SK-N-DZ (cell line): ENCODE results near the gene UBR7.
"Not testable (repeated sequence)": the region's sequence is repeated elsewhere in the genome, so short reads cannot be mapped to it uniquely, and the experiment has no call there.

Source experiments
- DNase-seq: peaks from one replicate; pipeline ENCODE4 v3.0.0-alpha.2; 2015; ENCODE audit warnings: low spot score

The UBR7 gene

DNA sequence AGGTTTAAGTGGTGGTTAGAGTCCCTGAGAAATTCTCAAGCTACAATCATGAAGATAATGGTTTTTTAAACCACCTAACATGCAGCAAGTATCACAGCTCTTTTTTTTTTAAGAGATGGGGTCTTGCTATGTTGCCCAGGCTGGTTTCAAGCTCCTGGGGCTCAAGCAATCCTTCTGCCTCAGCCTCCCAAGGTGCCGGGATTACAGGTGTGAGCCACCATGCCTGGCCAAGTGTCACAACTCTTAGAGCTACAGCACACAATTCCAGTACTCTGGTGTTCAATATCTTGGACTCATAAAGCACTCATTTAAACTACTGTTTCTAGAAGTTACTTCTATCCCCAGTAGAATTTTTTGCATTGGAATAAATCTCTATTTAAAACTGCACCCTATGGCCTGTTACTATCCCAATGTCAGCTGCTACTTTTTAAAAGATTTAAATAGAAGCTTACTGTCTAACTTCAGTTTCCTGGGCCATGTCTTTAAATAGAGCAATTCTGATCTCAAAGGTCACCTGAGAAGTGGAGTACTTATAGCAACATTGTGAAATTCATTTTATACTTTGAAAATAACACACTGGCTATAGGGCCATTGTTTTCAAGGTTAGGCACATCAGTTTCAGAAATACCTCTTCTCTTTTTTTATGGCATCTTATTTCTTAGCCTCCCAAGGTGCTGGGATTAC, 11.6 kb upstream of the UBR7 start:
- DNase-seq = no peak

DNA sequence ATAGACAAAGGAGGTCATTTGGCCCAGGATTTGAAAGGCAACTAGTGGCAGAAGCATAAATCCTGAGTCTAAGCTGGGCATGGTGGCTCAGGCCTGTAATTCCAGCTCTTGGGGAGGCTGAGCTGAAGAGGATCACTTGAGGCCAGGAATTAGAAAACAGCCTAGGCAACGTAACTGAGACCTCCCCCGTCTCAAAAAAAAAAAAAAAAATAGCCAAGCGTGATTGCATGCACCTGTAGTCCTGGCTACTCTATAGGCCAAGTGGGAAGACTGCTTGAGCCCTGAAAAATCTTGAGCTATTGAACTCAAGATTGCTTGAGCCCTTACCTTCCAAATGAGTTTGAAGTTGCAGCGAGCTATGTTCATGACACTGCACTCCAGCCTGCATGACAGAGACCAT, 8.0 kb upstream of the UBR7 start:
- no peak for DNase-seq

DNA sequence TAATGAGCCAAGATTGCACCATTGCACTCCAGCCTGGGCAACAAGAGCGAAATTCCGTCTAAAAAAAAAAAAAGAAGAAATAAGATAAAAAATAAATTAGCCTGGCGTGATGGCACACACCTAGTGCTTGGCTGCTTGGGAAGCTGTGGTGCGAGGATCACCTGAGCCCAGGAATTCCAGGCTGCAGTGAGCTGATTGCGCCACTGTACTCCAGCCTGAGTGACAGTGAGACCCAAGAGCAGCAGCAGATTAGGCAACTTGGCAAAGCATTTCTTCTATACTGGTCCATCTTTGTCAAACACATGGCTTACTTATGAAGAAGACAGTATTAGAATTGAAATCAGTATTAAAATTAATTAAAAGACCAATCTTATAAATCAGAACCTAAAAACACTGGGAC, 6.5 kb upstream of the UBR7 start:
- DNase-seq = no peak

DNA sequence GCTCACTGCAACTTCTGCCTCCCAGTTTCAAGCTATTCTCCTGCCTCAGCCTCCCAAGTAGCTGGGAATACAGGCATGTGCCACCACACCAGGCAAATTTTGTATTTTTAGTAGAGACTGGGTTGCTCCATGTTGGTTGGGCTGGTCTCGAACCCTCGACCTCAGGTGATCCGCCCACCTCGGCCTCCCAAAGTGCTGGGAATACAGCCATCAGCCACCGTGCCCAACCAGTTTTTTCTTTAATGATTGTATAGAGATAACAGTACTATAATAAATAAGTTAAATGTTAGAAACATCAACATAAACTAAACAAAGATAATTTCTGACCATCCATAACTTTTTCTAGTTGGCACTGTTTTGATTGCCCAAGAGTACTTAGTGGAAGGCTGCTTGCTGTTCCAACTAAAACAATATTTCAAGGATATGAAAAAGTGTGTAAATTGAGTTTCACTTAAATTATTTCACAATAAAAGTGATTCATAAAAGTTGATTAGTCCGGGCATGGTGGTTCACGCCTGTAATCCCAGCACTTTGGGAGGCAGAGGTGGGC, 5.8 kb upstream of the UBR7 start:
- no peak for DNase-seq

DNA sequence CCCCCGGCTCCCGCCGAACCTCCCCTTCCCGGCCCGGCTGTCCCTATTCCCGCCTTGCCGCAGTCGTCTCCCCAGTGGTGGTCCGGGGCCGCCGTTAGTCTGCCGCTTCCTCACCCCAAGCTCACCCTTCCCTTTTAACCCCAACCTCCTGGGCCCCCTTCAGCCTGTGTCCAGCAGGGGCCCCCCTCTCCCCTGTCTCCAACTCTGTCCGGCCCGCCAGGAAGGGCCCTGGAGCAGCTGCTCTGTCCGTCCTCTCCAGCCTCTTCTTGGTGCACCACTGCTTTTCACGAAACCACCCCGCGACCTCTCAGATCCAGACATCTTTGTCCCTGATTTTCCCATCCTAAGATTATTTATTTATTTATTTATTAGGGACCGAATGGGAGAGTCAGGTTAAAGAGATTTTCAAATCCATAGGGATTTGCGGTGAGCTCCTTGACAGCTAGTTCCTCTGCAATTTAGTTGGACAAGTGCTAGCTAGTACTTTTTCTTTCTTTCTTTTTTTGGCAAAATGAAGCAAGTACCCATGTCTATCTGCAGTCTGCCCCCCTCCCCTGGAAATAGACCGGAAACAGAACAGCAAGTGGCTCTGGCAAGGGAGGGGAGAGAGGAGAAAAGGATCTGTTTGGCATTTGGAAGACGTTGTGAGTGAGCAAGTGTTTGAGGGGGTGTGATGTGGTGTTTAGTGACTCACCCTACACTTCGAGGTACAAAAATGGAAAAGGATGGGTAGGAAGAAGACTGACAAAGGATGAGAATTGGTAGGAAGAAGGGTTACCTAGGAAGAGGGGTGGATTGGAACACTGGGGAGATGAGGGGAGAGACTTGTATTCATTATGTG, 632 bp downstream of the UBR7 start:
- DNase-seq = peak; percentile 47

DNA sequence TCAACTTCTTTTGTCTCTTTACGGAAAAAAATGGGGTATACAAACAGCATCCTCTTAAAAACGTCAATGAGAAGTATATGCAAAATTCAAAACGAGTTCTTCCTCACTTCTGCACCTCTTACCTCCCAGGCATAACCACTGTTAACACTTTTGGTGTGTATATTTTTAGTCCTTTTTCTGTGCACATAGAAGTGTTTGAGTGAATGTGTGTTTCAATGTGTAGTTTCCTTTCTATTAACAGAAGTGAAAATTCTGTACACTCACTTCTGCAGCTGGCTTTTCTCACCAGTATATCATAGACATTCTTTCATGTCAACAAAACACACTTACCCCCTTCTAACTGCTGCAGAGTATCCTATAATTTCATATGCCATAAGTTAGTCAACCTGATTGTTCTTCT, 5.4 kb downstream of the UBR7 start:
- DNase-seq = no peak

DNA sequence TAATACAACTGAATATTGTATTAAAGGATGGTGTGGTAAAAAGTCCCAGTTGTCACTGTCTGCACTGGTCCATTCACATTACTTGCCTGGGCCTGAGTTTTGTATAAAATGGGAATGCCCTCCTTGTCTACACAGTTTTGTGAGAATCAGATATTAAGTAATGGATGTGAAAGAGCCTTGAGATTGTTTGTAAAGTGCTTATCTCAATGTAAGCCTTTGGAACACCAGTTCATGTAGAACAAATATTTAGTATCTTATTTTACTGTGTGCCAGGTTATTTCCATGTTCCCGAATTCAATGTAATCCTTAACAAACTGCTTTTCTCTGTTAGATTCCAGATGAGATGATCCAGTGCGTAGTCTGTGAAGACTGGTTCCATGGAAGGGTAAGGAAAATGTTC, 7.5 kb downstream of the UBR7 start:
- no peak for DNase-seq

DNA sequence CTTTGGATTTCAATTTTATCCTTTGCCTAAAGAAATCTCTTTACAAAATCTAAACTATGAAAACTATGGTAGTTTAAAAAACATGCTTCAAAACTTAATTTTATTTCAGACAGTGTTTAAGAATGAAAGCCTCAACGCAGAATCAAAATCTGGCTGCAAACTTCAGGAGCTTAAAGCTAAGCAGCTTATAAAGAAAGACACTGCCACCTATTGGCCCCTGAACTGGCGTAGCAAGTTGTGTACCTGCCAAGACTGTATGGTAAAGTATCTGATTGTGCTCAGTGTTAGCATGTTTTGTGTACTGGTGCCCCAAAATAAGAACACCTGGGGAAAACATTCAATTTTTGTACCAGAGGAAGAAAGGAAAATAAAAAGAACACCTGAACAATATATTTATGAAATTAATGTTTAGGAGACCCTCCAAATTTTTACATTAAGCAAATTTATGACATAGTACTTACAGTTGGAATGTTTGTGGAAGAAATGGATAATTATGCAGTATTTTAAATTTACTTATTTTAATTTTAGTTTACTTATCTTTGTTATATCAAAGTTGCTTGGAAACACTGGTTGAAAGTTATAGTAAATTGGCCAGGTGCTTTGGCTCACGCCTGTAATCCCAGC, 12.2 kb downstream of the UBR7 start:
- peak; percentile 34 for DNase-seq

DNA sequence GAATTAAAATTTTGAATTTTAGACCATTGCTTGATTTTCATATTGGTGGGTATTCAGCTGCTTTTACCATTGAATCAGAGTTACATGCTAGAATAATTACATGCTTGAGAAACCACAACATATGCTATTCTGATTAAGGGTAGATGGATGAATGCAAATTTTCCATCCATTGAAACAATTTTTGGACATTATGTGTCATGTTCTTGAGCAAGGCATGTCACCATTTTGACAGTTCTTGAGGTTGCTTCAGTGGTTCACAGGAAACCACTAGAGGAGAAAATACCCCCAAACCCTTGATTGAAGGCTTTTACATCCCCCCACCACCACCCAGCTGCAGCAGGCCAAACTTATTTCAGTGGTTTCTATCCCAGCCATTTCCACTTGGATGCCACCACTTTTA, 13.5 kb downstream of the UBR7 start:
- DNase-seq = no peak

DNA sequence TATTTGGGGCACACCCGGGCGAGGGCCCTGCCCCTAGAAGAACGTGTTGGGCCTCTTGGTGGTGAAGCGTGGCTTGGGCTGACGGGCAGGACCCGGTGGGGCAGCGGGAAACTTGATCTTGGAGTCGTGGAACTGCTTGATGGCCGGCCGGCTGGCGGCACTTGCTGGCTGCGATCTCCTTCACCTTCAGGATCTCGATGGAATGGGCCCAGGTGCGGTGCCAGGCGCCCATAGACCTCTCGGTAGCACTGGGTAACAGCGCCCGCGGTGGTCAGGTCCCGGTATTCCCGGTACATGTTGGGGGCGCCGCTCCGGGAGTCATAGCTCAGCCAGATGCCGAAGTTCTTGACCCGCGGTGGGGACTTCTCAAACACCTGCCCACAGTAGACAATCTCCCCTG, 16.5 kb downstream of the UBR7 start:
- DNase-seq = no peak

DNA sequence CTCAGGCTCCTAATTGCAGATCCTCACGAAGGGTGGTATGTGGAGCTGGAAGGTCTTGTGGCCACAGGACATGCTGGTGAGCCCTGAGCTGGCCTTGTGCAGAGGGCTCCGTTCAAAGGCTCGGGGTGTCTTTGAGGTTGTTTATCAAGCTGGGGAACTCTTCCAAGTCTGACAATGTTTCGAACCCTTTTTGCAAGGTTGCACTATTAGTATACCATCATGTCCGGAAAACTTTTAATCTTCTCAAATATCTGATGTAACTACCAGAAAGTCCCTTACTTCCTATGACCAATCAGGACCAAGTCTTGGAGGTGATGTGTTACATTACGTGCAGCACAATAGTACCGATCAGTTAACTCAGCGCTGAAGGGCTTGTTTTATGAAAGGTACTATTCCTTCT, 21.5 kb downstream of the UBR7 start:
- DNase-seq = no peak

DNA sequence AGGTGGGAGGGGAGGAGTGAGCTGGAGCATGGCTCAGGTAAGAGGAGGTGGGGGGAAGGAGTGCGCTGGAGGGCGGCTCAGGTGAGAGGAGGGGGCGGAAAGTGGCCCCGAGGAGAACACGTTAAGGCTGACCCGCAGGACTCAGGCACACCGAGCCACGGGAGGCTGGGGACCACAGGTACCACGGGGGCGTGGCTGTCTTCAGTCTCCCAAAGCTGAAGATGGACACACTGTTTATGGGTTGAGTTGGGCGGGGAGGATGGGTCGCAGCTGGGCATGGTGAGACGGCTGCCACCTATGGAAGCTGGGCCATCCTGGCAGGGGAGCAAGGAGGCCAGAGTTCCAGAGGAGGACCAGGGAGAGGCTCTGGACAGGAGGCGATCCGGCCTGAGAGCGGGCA, 23.5 kb downstream of the UBR7 start:
- no peak for DNase-seq

DNA sequence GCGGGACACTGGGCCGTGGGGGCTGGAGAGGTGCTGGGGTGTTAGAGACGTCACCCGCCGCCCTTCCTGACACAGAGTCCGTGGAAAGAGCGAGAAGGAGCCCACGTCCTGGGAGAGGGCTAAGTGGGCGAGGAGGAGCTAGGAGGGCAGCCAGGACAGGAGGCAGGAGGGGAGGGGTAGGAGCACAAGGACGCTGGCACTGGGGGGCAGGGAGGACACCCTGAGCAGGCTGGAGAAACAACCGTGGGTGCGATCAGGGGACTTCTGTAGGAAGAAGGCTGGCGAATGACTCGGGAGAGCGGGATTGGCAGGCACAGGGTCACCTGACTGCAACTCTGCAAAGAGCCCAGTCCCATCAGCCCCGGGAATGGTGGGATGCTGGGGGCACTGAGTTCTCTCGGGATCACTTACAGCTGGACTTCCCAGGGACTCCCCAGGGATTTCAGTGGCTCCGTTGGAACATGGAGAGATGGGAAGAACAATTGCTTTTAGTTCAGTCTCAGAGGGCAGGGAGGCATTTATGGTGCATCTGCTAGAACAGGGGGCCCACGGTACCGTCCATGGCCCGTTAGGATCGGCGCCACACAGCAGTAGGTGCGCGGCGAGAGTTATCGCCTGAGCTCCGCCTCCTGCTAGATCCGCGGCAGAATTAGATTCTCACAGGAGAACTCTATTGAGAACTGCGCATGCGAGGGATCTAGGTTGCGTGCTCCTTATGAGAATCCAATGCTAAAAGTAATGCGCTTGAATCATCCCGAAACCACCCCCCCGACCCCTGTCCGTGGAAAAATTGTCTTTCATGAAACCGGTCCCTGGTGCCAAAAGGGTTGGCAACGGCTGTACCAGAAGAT, 24.3 kb downstream of the UBR7 start:
- DNase-seq = peak; percentile 65

DNA sequence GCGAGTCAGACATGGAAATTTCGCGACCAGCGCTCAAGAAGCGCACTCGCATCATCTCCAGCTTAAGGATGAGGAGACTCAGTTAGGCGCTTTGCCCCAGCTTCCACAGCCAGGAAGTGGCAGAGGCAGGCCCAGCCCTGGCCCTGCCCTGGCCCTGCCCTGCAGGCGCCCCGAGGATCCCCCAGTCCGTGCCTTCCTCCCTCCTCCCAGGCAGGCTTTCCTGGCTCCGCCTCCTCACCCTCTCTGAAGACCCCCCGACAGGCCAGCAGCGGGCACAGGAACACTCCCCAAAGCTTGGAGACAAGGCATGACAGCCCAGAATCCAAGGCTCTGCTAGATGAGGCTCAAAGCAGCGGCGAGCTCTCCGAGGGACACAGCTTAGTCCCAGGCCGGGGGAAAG, 25.1 kb downstream of the UBR7 start:
- no peak for DNase-seq

DNA sequence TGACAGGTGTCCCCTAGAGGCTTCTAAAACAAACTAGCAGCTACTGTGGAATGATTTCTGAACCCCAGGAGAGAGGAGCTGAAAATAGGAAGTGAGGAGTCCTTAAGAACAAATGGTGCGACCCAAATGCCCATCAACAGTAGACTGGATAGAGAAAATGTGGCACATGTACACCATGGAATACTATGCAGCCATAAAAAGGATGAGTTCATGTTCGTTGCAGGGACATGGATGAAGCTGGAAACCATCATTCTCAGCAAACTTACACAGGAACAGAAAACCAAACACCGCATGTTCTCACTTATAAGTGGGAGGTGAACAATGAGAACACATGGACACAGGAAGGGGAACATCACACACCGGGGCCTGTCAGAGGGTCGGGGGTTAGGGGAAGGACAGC, 26.0 kb downstream of the UBR7 start:
- not testable (repeated sequence) for DNase-seq

DNA sequence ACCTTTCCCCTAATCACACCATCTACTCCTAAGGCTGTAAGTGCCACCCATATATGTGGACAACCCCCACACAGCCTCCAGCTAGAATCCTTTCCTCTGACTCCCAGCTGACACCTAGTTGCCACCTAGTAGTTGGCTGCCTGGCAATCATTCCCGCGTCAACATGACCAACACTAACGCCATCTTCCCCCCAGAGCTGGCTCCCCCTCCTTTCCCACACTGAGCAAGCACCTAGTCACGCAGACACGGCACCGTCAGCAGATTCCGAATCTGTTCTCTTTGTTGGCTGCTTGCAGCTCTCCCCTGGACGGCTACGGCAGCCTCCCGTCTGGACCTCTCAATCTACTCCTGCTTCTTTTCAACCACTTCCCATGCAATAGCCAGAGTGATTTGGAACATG, 27.7 kb downstream of the UBR7 start:
- DNase-seq = no peak

DNA sequence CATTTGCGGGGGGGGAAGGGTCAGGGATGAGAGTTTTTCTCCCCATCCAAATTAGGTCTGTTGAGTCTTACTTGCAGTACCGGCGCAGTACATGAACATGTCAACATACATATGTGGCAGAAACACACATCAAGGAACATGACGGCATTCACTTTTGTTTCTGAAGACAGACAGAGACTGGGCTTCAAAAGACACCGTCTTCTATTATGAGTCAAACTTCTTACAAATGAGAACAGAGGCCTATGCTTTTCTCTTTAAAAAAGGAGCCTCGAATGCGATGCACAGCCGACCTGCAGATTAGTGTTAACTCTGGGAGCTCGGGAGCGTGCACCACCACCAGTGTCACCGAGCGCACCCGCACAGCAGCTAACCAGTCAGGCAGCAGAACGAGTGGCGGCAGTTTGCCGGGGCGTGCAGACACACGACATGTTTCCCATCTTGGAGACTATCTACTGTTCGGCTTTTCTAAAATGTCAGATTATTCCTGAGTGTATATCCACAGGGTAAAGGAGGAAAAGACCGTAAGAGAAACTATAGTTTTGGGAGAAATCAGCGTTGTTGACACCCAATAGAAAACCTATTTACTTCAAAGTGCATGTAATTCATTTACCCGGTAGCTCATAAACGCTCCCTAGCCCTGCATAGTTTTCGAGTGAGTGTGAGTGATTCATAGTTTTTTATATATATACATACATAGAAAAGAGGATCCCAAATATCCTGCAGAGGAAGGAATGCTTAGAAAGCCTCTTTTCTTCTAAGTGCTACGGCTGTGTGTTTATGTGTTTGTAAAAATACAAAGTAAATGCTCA, 33.0 kb downstream of the UBR7 start:
- DNase-seq = no peak

DNA sequence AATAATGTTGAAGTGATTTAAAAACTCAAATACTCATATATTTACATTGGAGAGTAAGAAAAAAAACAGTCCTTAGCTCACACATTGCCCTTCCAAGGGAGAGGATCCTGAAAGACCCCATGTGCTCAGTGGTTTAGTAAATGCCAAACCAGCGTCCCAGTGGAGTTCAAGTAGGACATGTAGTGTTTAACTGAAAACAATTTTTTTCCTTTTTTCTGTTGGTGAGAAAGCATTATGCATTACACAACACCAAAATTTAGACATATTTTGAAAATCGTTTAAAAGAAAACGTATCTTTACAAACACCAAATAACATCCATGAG, 33.6 kb downstream of the UBR7 start:
- DNase-seq = no peak

DNA sequence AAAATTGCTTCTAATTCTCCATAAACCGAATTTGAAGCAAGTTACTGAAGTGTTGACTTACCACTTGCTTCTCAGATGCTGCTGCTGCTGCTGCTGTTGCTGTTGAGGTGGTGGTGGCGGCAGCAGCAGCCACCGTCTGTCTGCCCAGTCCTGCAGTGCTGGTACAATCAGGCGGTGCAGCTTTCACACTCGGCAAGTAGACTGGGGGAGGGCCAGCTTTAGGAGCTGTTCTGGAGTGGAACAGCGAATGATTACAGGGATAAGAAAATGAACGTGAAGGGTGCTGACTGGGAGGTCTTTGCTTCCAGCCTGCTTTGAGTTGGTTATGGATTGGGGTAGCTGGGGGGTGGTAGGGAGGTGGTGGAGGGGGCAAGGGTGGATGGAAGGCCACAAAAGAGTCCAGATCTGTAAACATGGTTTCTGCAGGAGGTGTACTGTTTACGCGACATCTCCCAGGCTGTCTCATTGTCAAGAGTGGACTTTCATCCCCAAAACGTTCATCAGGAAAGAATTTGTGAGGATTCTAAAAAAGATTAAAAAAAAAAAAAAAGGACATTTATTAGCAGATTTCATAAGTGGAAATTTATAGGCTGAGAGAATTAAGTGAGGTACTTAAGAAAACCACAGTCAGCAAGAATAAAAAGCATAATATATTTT, 38.8 kb downstream of the UBR7 start:
- DNase-seq = no peak

DNA sequence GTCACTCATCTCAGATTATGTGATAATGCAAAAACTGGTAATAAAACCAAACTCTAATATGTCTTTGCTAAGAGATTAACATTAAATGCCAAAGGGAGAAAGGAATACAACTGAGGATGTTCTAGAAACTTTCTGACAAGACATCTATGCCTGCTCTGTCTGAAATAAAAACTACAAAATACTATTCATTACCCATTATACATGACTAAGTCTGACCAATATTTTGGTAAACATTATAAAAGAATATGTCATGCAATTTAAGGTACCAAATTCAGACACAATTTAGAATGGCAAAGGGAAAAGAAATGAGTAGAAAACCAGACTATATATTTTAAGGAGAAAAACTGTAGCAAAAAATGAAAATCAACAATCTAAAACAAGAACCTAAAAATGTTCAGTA, 39.5 kb downstream of the UBR7 start:
- no peak for DNase-seq
